Neural progenitor cell (in vitro differentiated cells): ENCODE measurements around the gene ITGBL1. TPM values are rescaled to one million over a fixed set of nuclear protein-coding genes. Genes with fewer than 3 reads are reported as not detected.
A peak's percentile ranks its signal among the peaks of the same experiment; 100 is the strongest.

Experiments used
- DNase-seq: peaks from one replicate; pipeline ENCODE4 v3.0.0-alpha.2; 2016; ENCODE audit warnings: low spot score
- H2AFZ ChIP-seq: fragments of 200-600 bp; sonication (generic); replicated peaks from 2 replicates; pipeline ENCODE4 v1.6.1; 2016; ENCODE audit warnings: antibody characterized with exemption
- H3F3A ChIP-seq: fragments of 200-600 bp; sonication (generic); 2 replicates; pipeline ENCODE4 v1.6.1; 2016; ENCODE audit warnings: antibody characterized with exemption, low read depth
- H3K27ac ChIP-seq: fragments of 200-600 bp; sonication (generic); 2 replicates; pipeline ENCODE4 v1.5.1; 2016; ENCODE audit warnings: mild to moderate bottlenecking
- H3K27me3 ChIP-seq: fragments of 200-600 bp; sonication (generic); 2 replicates; pipeline ENCODE4 v1.6.1; 2016; ENCODE audit warnings: mild to moderate bottlenecking, moderate library complexity
- H3K36me3 ChIP-seq: fragments of 200-600 bp; sonication (generic); 2 replicates; pipeline ENCODE4 v1.5.1; 2016
- H3K4me1 ChIP-seq: fragments of 200-600 bp; sonication (generic); 2 replicates; pipeline ENCODE4 v1.6.1; 2016; ENCODE audit warnings: mixed run types
- H3K4me2 ChIP-seq: fragments of 200-600 bp; sonication (generic); 2 replicates; pipeline ENCODE4 v1.6.1; 2016
- H3K4me3 ChIP-seq: fragments of 200-600 bp; sonication (generic); 2 replicates; pipeline ENCODE4 v1.5.1; 2016
- H3K79me2 ChIP-seq: fragments of 200-600 bp; sonication (generic); 2 replicates; pipeline ENCODE4 v1.6.1; 2016; ENCODE audit warnings: low read depth
- H3K9ac ChIP-seq: fragments of 200-600 bp; sonication (generic); 2 replicates; pipeline ENCODE4 v1.6.1; 2016
- H3K9me3 ChIP-seq: fragments of 200-600 bp; sonication (generic); 2 replicates; pipeline ENCODE4 v1.5.1; 2016; ENCODE audit warnings: low read depth
- H4K20me1 ChIP-seq: fragments of 200-600 bp; sonication (generic); 2 replicates; pipeline ENCODE4 v1.6.1; 2016; ENCODE audit warnings: low read depth
- H3K27ac Mint-ChIP-seq: 3 replicates; pipeline ENCODE4 v1.8.0; 2021; ENCODE audit warnings: mixed read lengths
- H3K27me3 Mint-ChIP-seq: 2 replicates; pipeline ENCODE4 v1.8.0; 2022; ENCODE audit warnings: low read depth, mild to moderate bottlenecking, inconsistent platforms, moderate library complexity, mixed read lengths; ENCODE audit not compliant: insufficient read depth
- H3K36me3 Mint-ChIP-seq: 3 replicates; pipeline ENCODE4 v1.8.0; 2021; ENCODE audit warnings: mixed read lengths
- H3K4me1 Mint-ChIP-seq: 3 replicates; pipeline ENCODE4 v1.8.0; 2021; ENCODE audit warnings: mixed read lengths
- H3K4me3 Mint-ChIP-seq: 3 replicates; pipeline ENCODE4 v1.8.0; 2021; ENCODE audit warnings: mild to moderate bottlenecking, moderate library complexity, mixed read lengths
- H3K9me3 Mint-ChIP-seq: 3 replicates; pipeline ENCODE4 v1.8.0; 2020; ENCODE audit warnings: mixed read lengths
- CTCF ChIP-seq: fragments of 200-600 bp; sonication (generic); IDR thresholded peaks from 2 replicates; pipeline ENCODE4 v1.5.1; 2017; ENCODE audit warnings: antibody characterized with exemption, mild to moderate bottlenecking
- EZH2 ChIP-seq: fragments of 200-600 bp; sonication (generic); IDR thresholded peaks from 2 replicates; pipeline ENCODE4 v1.6.1; 2017; ENCODE audit warnings: antibody characterized with exemption, mild to moderate bottlenecking, moderate library complexity
- EZH2phosphoT487 ChIP-seq: fragments of 200-600 bp; sonication (generic); IDR thresholded peaks from 2 replicates; pipeline ENCODE4 v1.6.1; 2017; ENCODE audit warnings: antibody characterized with exemption
- total RNA-seq: library from RNA; depleted of rRNA; stranded (reverse); fragments of >200 nt; gene quantifications from 2 replicates; pipeline ENCODE4 v1.2.3, GENCODE V29; 2015; ENCODE audit warnings: low replicate concordance

The ITGBL1 gene
- total RNA-seq, 1 donor from 2014 or later: not detected

- no peak overlapping the region for H3K27ac Mint-ChIP-seq
- H3K9me3 Mint-ChIP-seq: peaks cover 2% of the 10 kb centered on the region
- peaks cover 3% of the 10 kb centered on the region for H3K4me1 Mint-ChIP-seq
Measured at GRCh38 chr13:101707659-101708058, 255.2 kb downstream of the ITGBL1 start.

GRCh38 chr13:101708115-101708514, 255.6 kb downstream of the ITGBL1 start:
- H3K4me2 ChIP-seq: no peak overlapping the region
- Mint-ChIP-seq H3K4me3 (no peak overlapping the region), H3K9me3 (peaks cover 2% of the 10 kb centered on the region), H3K36me3 (no peaks in the 10 kb centered on the region), H3K27ac (no peak overlapping the region), H3K4me1 (peaks cover 3% of the 10 kb centered on the region), H3K27me3 (no peaks in the 10 kb centered on the region)
- no peak for DNase-seq
- H3K36me3 ChIP-seq: no peaks in the 10 kb centered on the region
- no peaks in the 10 kb centered on the region for H3F3A ChIP-seq
- H3K9ac ChIP-seq: no peak overlapping the region
- H3K4me3 ChIP-seq: no peak overlapping the region
- H3K79me2 ChIP-seq: no peaks in the 10 kb centered on the region
- TF ChIP-seq EZH2phosphoT487 (no peak), EZH2 (no peak), CTCF (no peak)
- H2AFZ ChIP-seq: peak overlapping the region; percentile 26
- no peaks in the 10 kb centered on the region for H3K4me1 ChIP-seq
- no peaks in the 10 kb centered on the region for H3K27me3 ChIP-seq
- H3K27ac ChIP-seq: no peak overlapping the region
- H4K20me1 ChIP-seq: no peaks in the 10 kb centered on the region
- H3K9me3 ChIP-seq: no peaks in the 10 kb centered on the region

More at GRCh38 chr13:101707659-101708058, 255.2 kb downstream of the ITGBL1 start:
- no peaks in the 10 kb centered on the region for H3K4me1 ChIP-seq
- H4K20me1 ChIP-seq: no peaks in the 10 kb centered on the region
- H3F3A ChIP-seq: no peaks in the 10 kb centered on the region
- no peaks in the 10 kb centered on the region for H3K79me2 ChIP-seq
- Mint-ChIP-seq H3K4me3 (no peak overlapping the region), H3K27me3 (no peaks in the 10 kb centered on the region), H3K36me3 (no peaks in the 10 kb centered on the region)
- no peaks in the 10 kb centered on the region for H3K36me3 ChIP-seq
- TF ChIP-seq CTCF (no peak), EZH2phosphoT487 (no peak), EZH2 (no peak)
- no peak overlapping the region for H3K4me2 ChIP-seq
- DNase-seq: no peak
- no peaks in the 10 kb centered on the region for H3K27me3 ChIP-seq
- no peaks in the 10 kb centered on the region for H3K9me3 ChIP-seq
- H2AFZ ChIP-seq: no peak overlapping the region
- H3K27ac ChIP-seq: no peak overlapping the region
- H3K9ac ChIP-seq: no peak overlapping the region
- no peak overlapping the region for H3K4me3 ChIP-seq

- Histone ChIP-seq H2AFZ (no peak overlapping the region), H3K9ac (no peak overlapping the region), H3K36me3 (no peaks in the 10 kb centered on the region), H3K79me2 (no peaks in the 10 kb centered on the region), H3K4me1 (no peaks in the 10 kb centered on the region), H3K4me2 (no peak overlapping the region), H4K20me1 (no peaks in the 10 kb centered on the region), H3K27ac (no peak overlapping the region), H3K9me3 (no peaks in the 10 kb centered on the region), H3K4me3 (no peak overlapping the region), H3F3A (no peaks in the 10 kb centered on the region), H3K27me3 (no peaks in the 10 kb centered on the region)
- peaks cover 2% of the 10 kb centered on the region for H3K9me3 Mint-ChIP-seq
- no peak for TF ChIP-seq EZH2phosphoT487
- TF ChIP-seq EZH2: no peak
- no peaks in the 10 kb centered on the region for H3K36me3 Mint-ChIP-seq
- no peak for DNase-seq
- H3K4me3 Mint-ChIP-seq: no peak overlapping the region
- no peak overlapping the region for H3K27ac Mint-ChIP-seq
- peaks cover 3% of the 10 kb centered on the region for H3K4me1 Mint-ChIP-seq
- no peaks in the 10 kb centered on the region for H3K27me3 Mint-ChIP-seq
Measured at GRCh38 chr13:101709952-101710351, 257.5 kb downstream of the ITGBL1 start.

GRCh38 chr13:101711307-101712025, 259.0 kb downstream of the ITGBL1 start:
- H3K27ac Mint-ChIP-seq: no peak overlapping the region
- TF ChIP-seq EZH2phosphoT487 (no peak), EZH2 (no peak), CTCF (no peak)

More at GRCh38 chr13:101711307-101712025, 259.0 kb downstream of the ITGBL1 start:
- Histone ChIP-seq H3K4me2 (no peak overlapping the region), H2AFZ (no peak overlapping the region), H3K4me3 (no peak overlapping the region), H3K27ac (no peak overlapping the region), H3K27me3 (no peaks in the 10 kb centered on the region), H3K79me2 (no peaks in the 10 kb centered on the region), H4K20me1 (no peaks in the 10 kb centered on the region), H3K36me3 (no peaks in the 10 kb centered on the region), H3K4me1 (no peaks in the 10 kb centered on the region), H3K9ac (no peak overlapping the region), H3K9me3 (no peaks in the 10 kb centered on the region), H3F3A (no peaks in the 10 kb centered on the region)
- no peak for DNase-seq
- Mint-ChIP-seq H3K4me3 (no peak overlapping the region), H3K9me3 (peaks cover 2% of the 10 kb centered on the region), H3K36me3 (no peaks in the 10 kb centered on the region), H3K27me3 (no peaks in the 10 kb centered on the region), H3K4me1 (peaks cover 3% of the 10 kb centered on the region)
